Right lung (tissue), 5 donors: ENCODE data around the gene LAGE3. TPM values are rescaled to one million over a fixed set of nuclear protein-coding genes. Genes with fewer than 3 reads are reported as not detected.

ENCODE experiments used
- DNase-seq, 2 donors: peaks; one replicate each; pipeline ENCODE4 v3.0.0-alpha.2; 2013
- polyA plus RNA-seq, 5 donors: library from polyadenylated mRNA; unstranded; fragments of 120-200 nt; gene quantifications; one replicate each; pipeline versions ENCODE4 v1.2.1 to v1.2.3, GENCODE V29; 2013; ENCODE audit warnings: inconsistent platforms in 1 of 5, low replicate concordance in 1 of 5; ENCODE audit not compliant: insufficient read length in 5 of 5, insufficient read depth in 1 of 5

Gene LAGE3
- polyA plus RNA-seq, 5 donors = 12.4 to 33.4 (median 17.1) TPM

DNA sequence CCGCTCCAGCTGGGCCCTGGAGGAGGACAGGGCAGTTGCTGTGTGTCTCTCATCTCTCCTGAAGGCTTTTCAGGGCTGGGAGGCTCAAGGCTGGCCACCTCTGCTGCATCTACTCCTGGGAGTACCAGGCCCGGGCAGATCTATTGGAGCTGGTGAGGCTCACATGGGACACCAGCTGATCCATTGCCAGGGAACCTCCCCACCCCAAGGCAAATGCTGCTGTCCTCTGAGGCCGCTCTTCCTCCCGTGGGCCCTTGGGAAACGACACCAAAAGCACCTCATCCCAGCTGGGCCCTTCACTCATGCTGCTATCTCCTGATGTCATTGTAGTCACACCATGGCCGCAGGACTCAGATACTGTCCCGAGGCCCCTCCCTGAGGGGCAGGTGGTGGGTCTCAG, 3.7 kb upstream of the LAGE3 start:
- no peak for DNase-seq

DNA sequence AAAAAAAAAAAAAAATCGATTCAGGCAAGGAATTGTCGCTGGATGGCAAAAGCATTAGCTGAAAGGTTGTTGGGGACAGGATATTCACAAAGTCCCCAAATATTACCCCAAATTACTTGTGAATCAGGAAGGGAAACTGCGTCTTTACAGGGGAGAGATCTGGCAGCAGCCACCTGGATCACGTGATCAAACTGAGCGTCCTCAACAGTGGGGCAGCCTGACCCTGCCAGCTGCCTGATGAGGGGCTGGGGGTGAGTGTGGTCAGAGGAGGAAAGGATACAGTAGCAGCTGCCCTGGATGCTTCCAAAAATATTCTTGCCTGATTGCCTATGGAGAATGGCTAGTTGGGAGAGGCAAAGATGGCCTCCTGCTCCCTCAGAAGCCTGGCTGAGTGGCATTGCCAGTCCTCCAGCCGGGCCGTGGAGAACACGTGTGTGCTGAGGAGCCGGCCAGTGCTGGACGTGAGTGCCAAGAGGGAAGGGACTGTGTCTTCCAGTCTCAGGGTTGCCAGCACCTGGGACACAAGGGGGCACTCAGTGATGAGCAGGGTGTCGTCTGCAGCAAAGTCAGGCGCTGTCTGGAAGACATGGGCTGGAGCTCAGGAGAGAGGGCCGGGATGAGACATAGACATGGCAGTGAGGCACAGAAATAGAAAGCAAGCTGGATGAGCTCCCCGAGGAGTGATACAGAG, 3.0 kb upstream of the LAGE3 start:
- DNase-seq = no peak

DNA sequence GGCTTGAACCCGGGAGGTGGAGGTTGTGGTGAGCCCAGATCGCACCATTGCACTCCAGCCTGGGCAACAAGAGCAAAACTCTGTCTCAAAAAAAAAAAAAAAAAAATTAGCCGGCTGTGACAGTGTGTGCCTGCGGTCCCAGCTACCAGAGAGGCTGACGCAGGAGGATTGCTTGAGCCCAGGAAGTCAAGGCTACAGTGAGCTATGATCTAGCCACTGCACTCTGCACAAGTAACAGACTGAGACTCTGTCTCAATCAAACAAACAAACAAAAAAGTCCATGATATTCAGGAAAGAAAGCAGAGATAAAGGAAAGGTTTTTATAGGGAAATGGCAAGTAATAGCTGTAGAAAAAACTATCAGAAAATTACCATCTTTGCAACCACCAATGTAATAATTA, 2.1 kb upstream of the LAGE3 start:
- no peak for DNase-seq

DNA sequence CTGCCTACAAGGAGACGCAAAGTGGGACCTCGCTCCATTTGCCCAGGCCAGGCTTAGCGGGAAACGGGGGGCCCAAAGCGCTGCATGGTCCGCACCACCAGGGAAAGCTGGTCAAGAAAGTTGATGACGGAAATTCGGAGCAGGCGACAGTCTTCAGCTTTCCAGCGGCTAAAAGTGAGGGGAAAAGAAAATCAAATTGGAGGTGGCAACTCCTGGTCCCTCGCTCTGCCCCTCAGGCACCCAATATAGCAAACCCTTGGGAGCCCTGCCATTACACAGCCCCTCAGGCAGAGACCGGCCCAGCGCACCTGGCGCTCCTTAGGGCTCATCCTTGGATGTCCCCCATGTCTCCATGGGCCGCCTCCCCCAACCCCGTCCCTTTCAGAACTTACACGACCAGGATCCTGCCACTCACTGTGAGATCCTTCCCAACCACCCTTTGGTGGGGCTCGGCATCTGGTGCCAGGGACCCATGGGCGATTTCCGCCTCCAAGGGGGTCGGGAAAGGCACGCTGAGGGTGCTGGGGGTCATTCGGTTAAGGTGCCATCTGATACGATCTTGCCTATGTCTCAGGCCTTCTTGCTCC, 1.1 kb downstream of the LAGE3 start:
- DNase-seq = no peak

DNA sequence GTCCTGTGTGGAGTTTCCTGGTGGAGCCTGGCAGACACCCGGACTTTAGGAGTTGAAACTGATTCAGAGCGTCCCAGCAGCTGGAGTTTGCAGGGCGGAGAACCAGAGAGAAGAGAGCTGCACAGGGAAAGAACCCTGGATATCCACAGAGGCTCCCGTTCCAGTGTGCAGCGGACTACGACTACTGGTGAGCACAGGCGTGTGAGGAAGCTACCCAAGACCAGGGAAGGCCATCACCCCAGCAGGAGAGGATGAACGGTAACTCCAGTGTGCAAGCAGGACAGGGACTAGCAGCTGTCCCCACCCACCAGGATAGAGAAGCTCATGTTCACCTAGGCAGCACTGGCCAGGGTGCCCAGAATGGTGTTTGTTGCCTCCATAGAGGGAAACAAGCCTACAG, 2.3 kb downstream of the LAGE3 start:
- DNase-seq = no peak

DNA sequence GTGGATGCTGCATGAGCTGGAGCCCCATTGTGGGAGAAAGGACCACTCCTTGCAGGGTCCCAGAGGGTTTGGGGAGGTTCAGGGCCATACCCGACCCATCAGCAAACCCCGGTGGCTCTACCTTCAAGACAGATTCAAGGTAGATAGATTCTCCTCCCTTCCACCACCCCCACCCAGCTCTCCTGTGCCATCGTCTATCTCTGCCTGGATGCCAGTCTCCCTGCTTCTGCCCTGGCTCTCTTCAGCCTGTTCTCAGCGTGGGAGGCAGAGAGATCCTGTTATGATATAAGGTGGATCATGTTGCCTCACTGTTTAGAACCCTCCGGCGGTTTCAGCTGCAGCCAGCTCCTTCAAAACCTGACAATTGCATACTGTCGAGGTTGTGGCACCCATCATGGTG, 5.4 kb downstream of the LAGE3 start:
- no peak for DNase-seq

DNA sequence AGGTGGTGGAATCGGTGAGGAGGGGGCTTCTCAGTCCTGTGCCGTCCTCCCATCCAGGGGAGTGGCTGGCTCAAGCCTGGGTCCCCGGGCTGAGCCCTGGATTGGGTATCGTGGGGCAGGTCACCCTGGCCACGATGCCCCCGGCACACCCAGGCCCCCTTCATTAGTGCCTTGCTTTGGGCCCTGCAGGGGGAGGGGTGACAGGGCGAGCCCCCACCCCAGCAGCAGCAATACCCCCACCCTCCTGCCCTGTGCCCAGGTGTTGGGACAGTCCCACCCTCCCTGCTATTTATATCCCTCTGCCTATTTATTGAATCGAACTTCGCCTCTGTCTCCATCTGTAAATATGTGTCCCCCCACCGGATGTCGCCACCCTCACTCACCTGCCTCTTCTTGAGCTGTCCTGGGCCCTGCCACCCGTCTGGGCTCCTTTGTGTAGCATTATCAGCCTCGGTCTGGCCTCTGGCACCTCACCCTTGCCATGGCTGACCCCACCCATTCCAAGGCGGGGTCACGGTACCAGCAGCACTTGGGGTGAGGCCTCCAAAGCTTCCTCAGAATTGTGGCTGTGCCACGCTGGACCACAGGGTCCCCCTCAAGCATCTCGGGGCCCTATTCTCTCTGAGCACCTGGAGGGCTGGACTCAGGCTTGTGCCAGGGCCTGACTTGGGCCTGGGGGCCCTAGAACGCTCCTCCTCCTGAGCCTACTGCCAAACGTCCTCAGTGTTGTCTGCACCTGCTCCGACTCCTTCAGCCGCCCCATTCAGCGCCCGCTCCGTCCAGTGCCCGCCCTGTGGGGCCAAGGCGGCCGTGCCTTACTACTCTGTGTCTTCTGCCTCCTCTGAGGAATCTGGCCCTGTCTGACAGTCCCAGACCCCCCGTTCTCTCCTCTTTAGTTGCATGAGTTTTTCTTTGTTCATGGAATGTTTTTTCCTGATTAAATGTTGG, 6.1 kb downstream of the LAGE3 start:
- no peak for DNase-seq

DNA sequence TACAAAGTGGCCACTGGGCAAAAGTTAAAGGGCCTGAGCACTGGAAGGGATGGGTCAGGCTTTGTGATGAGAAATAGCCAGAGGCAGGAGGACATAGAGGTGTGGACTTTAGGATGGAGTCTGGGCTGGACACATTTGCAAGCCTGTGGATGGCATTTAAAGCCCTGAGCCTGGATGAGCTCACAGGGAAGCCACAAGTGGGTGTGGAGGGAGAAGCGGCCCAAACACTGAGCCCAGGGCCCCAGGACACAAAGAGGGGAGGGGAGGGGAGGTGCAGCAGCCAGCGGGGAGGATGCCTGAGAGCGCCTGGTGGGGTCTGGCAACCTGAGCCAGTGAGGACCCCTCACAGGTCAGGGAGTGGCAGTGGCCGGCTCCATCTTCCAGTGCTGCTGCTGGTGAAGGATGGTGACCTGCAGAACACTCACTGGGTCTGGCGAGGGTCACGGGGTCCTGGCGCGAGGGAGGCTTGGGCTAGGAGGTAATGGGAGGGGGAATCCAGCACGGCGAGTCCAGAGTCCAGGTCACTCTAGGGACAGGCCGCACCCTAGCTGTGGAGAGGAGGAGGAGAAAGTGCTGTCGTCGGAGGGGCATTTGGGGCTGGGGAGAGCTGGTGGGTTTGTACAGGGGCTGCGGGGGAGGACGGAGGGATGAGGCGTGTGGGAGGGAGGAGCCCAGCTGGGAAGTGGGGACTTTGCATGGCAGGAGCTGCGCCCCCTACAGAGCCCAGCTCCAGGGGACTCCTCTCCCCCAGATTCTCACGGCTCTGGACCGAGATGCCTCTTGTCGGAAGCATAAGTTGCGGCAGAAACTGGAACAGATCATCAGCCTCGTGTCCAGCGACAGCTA, 7.0 kb downstream of the LAGE3 start:
- no peak for DNase-seq

DNA sequence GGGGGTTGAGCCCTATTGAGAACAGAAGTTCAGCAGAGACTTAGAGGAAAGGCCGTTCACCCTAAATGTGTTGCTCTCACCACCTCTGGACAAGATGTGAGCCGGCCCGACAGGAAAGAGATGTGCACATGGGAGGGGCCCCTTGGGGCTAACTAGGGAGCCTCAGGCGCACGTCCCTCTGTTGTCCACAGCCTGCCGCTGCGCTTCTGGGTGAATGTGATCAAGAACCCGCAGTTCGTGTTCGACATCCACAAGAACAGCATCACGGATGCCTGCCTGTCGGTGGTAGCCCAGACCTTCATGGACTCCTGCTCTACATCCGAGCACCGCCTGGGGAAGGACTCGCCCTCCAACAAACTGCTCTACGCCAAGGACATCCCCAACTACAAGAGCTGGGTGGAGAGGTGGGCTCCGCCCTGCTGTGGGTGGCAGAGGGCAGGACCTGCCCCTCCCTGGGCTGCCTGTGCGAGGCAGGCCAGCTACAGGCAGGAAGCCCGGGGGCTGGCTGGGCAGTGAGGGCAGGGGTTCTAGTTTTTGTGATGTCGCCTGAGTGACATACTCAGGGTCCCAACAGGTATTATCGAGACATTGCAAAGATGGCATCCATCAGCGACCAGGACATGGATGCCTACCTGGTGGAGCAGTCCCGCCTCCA, 8.0 kb downstream of the LAGE3 start:
- DNase-seq = no peak

DNA sequence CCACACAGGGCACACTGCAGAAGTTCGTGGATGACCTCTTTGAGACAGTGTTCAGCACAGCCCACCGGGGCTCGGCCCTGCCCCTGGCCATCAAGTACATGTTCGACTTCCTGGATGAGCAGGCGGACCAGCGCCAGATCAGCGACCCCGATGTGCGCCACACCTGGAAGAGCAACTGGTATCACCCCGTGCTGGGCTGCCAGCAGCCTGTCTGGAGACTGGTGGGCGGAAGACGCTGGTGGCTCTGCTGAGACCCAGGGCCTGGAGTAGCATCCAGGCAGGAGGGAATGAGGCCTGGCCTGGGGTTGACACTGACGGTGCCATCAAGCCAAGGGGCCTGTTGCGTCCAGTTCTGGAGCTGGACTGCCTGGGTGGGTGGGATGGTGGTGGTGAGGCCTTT, 8.6 kb downstream of the LAGE3 start:
- no peak for DNase-seq

DNA sequence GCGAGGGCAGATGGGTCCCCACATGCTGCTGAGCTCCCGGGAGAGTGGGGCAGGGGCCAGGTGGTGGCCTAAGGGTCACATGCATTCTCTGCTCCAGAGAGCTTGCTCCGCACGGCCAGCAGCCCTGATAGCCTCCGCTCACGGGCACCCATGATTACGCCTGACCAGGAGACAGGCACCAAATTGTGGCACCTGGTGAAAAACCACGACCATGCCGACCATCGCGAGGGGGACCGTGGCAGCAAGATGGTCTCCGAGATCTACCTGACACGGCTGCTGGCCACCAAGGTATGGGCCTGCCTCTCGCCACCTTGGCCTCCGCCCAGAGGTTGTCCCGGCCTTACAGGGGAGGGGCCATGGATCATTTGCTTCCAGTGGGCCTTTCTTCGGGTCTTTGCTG, 9.2 kb downstream of the LAGE3 start:
- DNase-seq = no peak

DNA sequence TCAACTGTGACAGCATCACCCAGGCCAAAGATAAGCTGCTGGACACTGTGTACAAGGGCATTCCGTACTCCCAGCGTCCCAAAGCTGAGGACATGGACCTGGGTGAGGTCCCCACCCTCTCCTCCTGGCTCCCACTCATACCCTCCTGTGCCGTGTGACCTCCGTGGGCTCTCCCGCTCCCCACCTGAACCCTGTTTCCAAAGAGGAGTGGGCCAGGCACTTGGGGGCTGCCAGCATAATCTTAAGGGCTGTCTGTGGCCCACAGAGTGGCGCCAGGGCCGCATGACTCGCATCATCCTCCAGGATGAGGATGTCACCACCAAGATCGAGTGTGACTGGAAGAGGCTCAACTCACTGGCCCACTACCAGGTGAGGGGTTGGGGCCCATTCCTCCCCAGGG, 10.0 kb downstream of the LAGE3 start:
- DNase-seq = no peak

DNA sequence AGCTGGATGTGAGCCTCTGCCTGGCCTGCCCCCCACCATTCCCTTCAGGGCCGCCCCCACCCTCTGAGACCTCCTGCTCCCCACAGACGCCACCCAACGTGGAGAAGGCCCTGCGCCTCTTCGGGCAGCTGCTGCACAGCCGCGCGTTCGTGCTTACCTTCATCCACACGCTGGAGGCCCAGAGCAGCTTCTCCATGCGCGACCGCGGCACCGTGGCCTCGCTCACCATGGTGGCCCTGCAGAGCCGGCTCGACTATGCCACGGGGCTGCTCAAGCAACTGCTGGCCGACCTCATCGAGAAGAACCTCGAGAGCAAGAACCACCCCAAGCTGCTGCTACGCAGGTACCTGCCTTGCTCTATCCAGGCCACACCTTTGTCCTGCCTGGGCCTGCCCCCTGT, 10.9 kb downstream of the LAGE3 start:
- DNase-seq = no peak

DNA sequence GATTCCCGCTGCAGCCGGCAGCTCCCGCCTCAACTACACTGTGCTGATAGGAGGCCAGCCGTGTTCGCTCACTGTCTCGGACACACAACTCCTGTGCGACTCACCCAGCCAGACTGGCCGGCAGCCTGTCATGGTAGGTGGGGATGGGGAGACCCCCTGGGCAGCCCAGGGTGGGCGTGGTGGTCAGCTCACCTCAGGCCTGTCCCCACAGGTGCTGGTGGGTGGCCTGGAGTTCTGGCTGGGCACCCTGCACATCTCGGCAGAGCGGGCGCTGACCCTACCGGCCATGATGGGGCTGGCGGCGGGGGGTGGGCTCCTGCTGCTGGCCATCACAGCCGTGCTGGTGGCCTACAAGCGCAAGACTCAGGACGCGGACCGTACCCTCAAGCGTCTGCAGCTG, 11.5 kb downstream of the LAGE3 start:
- no peak for DNase-seq

DNA sequence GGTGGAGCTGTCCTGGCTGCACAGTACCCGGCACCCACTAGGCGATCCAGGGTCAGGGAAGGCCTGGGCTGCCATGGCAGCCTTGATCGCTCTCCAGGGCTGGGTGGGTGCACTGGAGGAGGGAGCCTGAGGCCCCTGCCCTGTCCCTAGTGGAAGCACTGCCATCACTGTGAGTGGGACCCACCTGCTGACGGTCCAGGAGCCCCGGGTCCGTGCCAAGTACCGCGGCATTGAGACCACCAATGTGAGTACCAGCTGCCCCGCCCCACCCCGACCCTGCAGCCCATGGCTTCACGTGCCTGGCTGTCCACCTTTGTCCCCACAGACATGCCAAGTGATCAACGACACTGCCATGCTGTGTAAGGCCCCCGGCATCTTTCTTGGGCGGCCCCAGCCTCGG, 12.2 kb downstream of the LAGE3 start:
- DNase-seq = no peak

DNA sequence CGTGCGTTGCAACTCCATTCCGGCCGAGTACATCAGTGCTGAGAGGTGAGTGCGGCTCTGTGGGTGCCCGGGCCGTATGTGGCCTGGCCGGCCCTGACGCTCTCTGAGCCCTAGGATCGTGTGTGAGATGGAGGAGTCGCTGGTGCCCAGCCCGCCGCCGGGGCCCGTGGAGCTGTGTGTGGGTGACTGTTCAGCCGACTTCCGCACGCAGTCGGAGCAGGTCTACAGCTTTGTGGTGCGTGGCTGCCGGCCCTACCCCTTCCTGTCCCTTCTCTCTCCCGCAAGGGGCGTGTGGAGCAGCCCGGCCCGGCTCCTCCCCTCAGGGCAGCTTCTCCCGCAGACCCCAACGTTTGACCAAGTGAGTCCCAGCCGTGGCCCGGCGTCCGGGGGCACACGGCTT, 13.0 kb downstream of the LAGE3 start:
- DNase-seq = no peak

DNA sequence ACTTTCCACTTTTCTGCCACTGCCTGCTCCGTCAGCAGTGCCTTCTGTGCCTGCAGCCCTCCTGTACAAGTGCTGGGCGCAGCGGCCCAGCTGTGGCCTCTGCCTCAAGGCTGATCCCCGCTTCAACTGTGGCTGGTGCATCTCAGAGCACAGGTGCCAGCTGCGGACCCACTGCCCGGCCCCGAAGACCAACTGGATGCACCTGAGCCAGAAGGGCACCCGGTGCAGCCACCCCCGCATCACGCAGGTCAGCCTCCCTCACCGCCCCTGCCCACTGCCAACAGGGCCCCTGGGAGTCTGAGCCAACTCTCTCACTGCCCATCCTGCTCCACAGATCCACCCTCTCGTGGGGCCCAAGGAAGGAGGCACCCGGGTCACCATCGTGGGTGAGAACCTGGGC, 13.5 kb downstream of the LAGE3 start:
- DNase-seq = no peak

DNA sequence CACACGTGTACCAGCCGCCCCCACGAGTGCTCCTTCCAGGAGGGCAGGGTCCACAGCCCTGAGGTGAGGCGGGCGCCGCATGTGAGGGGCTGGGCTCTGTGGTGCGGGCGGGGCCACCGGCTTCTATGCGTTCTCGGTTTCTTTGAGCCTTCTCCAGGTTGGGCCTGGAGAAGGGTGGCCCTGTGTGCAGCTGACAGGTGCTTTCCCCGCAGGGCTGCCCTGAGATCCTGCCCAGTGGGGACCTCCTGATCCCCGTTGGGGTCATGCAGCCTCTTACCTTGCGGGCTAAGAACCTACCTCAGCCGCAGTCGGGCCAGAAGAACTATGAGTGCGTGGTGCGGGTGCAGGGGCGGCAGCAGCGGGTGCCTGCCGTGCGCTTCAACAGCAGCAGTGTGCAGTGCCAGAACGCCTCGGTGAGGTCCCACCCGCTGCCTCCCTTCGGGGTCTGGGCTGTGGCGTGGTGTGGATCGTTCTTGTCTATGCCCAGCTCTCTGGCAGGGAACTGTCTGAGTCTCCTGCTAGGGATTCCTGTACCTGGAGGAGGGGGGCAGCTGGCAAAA, 14.2 kb downstream of the LAGE3 start:
- no peak for DNase-seq

DNA sequence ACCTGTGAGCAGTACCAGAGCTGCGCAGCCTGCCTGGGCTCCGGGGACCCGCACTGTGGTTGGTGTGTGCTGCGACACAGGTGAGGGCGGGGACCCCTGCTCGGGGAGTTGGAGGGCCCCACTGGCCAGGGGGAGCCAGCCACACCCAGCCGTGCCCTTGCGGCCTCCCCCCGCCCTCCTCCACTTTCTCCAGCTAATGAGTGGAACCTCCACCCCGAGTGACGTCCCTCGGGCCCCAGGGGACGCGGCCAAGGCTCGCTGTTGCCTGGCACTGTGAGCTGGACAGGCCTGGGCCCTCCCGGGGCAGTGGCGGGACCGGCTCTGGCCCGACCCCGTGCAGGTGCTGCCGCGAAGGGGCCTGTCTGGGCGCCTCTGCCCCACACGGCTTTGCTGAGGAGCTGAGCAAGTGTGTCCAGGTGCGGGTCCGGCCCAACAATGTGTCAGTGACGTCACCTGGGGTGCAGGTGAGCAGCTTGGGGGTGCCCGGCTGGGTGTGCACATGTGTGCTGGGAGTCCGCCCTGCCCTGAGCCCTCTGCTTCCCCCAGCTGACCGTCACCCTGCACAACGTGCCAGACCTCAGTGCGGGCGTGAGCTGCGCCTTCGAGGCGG, 15.4 kb downstream of the LAGE3 start:
- no peak for DNase-seq

DNA sequence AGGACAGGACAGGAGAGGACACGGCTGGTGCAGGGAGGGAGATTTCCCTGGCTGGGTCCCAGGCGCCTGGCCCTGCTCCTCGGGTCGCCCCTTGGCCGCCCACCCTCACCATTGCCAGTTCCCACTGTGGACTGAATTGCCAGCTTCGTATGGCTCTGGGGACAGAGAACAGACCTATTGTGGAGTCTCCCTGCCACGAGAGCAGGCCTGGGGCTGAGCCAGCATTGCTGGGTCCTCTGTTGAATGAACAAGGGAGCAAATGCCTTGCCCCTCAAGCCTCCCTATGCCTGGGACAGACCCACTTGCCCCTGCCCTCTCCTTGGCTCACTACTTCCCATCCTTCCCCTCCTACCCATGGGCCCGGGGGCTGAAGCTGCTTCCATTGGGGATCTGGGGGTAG, 16.7 kb downstream of the LAGE3 start:
- DNase-seq = no peak

DNA sequence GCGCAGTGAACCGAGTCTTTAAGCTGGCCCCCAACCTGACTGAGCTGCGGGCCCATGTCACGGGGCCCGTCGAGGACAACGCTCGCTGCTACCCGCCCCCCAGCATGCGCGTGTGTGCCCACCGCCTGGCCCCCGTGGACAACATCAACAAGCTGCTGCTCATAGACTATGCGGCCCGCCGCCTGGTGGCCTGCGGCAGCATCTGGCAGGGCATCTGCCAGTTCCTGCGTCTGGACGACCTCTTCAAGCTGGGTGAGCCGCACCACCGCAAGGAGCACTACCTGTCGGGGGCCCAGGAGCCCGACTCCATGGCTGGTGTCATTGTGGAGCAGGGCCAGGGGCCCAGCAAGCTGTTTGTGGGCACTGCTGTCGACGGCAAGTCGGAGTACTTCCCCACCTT, 18.8 kb downstream of the LAGE3 start:
- no peak for DNase-seq
